Epithelial cell of esophagus (primary cell): ENCODE data around the gene CPNE7.

ENCODE experiments used
- DNase-seq: peaks from one replicate; pipeline ENCODE4 v3.0.0; 2010; ENCODE audit warnings: low read depth
- H3K4me3 ChIP-seq: 2 replicates; pipeline ENCODE4 v1.5.1; 2011; ENCODE audit warnings: mild to moderate bottlenecking, low read length, control low read depth
- CTCF ChIP-seq: IDR thresholded peaks from 2 replicates; pipeline ENCODE4 v1.5.1; 2011; ENCODE audit warnings: low read depth, mild to moderate bottlenecking, low read length, control low read depth, inconsistent platforms; ENCODE audit not compliant: insufficient read depth; ENCODE audit errors: missing control alignments

CPNE7 gene

DNA sequence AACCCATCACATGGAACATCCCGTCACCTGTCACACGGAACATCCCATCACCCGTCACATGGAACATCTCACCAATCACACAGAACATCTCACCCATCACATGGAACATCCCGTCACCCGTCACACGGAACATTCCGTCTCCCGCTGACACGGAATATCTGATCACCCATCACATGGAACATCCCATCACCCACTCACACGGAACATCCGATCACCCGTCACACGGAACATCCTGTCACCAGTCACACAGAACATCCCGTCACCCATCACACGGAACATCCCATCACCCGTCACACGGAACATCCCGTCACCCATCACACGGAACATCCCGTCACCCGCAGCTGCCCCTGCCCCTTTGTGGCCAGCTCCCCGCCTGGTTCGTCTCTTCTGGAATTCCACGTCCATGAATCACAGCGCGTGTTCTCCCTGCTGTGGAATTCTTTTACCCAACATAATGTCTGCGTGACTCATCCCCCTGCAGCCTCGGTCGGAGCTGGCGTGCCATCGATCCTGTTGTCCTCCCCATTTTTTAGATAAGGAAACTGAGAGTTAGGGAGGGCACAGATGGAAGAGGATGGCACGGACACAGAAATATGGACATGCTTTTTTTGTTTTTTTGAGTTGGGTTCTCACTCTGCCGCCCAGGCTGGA lies 5.6 kb downstream of the CPNE7 start:
- no peak for TF ChIP-seq CTCF
- no peak overlapping the region for H3K4me3 ChIP-seq
- DNase-seq: peak; percentile 88

DNA sequence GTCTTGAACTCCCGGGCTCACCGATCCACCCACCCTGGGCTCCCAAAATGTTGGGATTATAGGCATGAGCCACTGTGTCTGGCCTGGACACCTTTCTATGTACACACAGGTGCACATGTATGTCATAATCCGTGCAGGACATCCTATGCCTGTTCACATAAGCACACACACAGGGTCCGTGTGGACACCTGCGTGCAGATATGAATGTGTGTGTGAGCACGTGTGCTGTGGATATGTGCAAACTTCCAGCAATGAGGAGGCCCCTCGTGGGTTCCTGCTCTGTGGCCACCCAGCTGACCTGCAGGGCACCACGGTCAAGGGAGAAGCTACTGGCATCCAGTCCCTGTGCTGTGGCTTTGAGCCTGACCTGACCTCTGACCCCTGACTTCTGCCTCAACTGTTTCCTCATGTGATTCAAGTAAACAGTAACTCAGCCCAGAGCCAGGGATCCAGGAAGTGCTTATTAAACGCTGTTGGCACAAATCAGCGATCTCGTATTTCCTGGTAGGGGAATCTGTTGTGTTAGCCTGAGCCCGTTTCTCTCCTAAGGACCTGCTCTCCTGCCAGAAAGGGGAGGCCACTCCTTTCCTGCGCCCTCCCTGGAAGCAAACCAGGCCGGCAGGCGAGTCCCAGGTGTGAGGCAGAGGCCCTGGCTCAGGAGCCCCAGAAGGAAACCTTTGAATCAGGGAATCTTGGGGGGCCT lies 6.5 kb downstream of the CPNE7 start:
- peak; percentile 58 for DNase-seq
- no peak for TF ChIP-seq CTCF
- no peak overlapping the region for H3K4me3 ChIP-seq

GRCh38 chr16:89582614-89583196 lies 7.1 kb downstream of the CPNE7 start:
- no peak overlapping the region for H3K4me3 ChIP-seq
- no peak for TF ChIP-seq CTCF
- DNase-seq: no peak

DNA sequence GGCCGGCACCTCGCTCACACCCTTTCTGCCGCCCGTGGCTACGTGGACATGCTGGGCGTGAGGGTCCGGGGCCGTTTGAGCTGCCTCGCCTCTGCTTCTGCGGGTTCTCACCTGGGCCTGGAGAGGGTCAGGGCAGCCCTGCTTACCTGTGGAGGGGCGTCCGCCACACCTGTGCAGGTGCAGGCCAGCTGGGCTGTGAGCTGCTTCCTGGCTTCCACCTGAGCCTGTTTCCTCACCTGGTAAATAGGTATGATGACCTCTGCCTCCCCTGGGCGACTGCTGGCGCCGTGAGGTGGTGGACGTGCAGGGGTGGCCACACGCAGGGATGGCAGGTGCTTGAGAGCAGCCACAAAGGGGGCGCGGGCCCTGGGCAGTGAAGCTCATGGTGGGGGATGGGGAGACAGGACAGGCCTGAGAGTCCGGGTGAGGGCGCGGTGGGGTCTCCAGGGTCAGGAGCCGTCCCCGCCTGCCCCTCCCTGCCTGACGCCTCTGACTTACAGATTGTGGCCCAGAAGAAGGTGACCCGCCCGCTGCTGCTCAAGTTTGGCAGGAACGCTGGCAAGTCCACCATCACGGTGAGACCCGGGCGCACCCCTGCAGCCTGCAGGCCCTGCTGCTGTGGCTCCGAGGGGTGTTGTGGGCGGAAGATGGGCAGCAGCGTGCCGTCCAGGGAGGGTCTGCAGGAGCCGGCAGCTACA lies 7.8 kb downstream of the CPNE7 start:
- H3K4me3 ChIP-seq: no peak overlapping the region
- no peak for DNase-seq

DNA sequence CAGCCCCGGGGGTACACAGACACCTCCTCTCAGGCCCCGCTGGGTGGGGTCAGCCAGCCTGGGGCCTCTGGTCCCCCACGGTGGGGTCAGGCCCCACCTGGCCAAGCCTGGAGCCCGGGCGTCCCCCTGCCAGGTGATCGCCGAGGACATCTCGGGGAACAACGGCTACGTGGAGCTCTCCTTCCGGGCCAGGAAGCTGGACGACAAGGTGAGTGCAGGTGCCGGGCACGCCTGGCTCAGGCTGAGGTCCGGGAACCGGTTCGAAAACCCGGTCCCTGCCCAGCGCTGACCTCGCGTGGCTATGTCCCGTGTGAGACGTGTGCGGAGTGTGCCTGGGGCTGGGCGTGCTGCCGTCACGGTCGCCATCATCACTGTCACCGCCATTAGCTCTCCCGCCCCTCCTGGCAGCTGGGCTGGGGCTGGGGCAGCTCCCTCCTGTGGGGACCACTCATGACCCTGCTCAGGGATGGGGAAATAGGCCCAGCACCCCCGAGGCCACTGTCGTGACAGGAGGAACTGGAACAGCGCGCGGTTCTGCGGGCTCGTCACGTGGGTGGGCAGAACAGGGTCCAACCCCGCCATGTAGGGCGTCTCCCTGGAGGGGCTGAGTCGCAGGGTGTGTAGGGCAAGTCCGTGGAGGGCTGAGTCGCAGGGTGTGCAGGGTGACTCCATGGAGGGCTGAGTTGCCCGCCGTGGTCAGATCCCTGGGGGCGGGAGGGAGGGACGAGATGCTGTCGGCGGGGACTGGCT lies 8.5 kb downstream of the CPNE7 start:
- DNase-seq: no peak
- no peak for TF ChIP-seq CTCF
- no peak overlapping the region for H3K4me3 ChIP-seq

More for the DNA sequence above, 7.8 kb downstream of the CPNE7 start:
- no peak for TF ChIP-seq CTCF

GRCh38 chr16:89584768-89585549 lies 9.4 kb downstream of the CPNE7 start:
- no peak overlapping the region for H3K4me3 ChIP-seq
- no peak for TF ChIP-seq CTCF
- DNase-seq: no peak
